Daoy (cell line): ENCODE results near the gene CD84. TPM values are rescaled to one million over a fixed set of nuclear protein-coding genes. Genes with fewer than 3 reads are reported as not detected.
"Not testable (repeated sequence)": the region's sequence is repeated elsewhere in the genome, so short reads cannot be mapped to it uniquely, and the experiment has no call there.

ENCODE experiments used
- DNase-seq: peaks from one replicate; pipeline ENCODE4 v3.0.0-alpha.2; 2015; ENCODE audit warnings: low read depth
- total RNA-seq: library from RNA; depleted of rRNA; stranded (reverse); fragments of >200 nt; shearing (Covaris generic); gene quantifications from 2 replicates; pipeline ENCODE4 v1.2.3, GENCODE V29; 2014; rRNA removed

CD84 gene, protein sequence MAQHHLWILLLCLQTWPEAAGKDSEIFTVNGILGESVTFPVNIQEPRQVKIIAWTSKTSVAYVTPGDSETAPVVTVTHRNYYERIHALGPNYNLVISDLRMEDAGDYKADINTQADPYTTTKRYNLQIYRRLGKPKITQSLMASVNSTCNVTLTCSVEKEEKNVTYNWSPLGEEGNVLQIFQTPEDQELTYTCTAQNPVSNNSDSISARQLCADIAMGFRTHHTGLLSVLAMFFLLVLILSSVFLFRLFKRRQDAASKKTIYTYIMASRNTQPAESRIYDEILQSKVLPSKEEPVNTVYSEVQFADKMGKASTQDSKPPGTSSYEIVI
- total RNA-seq, result not detected in 2 replicates

DNA sequence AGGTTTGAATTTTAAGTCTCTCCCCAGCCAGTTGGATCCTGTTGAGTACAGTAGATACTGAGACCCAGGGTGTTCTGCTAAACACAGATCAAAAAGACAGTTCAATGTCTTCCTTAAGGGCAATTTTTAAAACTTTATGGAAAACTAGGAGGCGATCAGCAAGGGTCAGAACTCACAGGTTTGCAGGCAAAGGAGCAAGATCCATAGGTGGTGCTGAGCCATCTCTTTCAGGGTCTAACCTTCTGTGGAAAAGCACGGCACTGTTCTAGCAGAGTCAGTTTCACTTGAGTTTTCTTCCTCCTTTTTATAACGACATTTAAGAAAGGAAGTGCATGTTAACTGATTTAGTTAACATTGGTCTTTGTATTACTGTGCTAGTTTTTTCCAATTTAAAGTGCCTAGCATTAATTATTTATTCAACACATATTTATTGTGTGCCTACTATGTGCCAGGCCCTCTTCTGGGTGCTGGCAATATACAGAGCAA, at the start of gene CD84:
Gene CD84, minus strand, starts transcription at position 281 of the 486 bp plus-strand sequence. Its CDS starts 59 bp downstream, at position 222.
- no peak for DNase-seq

DNA sequence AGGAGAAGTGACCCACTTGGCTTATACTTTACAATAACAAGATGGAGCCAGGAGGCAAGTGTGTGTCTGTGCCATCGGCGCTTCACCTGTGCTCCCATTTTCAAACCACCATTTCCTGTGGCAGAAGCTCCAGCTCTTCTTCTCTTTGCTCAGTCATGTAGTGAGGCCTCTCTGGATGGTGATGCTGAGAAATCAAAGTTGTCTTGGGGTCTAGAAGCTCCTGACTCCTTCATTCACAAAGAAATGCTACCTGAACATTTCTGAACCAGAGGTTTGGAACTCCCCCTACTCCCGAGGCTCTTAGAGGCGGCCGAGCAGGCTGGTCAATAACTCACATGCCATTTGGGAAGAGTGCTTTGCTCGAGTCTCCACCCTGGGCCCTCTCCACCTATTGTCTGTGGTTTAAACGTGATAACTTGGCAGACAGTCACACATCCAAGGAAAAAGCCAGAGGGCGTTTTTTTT, 49.5 kb upstream of the CD84 start:
- no peak for DNase-seq

DNA sequence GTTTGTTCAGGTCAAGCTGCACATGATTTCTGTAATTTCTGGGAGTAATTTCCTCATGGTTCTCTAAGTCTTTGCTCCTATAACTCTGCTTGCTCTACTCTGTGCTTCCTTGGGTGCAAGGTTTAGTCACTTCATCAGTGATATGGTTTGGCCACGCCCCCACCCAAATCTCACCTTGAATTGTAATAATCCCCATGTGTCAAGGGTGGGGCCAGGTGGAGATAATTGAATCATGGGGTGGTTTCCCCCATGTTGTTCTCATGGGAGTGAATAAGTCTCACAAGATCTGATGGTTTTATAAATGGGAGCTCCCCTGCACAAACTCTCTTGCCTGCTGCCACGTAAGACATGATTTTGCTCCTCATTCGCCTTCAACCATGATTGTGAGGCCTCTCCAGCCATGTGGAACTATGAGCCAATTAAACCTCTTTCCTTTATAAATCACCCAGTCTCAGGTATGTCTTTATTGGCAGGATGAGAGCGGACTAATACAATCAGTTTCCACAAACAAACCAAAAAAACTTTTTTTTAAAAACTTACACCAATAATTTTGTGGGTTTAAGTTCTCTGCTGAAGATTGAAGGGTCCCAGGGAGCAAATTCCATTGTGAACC, 48.5 kb upstream of the CD84 start:
- not testable (repeated sequence) for DNase-seq

DNA sequence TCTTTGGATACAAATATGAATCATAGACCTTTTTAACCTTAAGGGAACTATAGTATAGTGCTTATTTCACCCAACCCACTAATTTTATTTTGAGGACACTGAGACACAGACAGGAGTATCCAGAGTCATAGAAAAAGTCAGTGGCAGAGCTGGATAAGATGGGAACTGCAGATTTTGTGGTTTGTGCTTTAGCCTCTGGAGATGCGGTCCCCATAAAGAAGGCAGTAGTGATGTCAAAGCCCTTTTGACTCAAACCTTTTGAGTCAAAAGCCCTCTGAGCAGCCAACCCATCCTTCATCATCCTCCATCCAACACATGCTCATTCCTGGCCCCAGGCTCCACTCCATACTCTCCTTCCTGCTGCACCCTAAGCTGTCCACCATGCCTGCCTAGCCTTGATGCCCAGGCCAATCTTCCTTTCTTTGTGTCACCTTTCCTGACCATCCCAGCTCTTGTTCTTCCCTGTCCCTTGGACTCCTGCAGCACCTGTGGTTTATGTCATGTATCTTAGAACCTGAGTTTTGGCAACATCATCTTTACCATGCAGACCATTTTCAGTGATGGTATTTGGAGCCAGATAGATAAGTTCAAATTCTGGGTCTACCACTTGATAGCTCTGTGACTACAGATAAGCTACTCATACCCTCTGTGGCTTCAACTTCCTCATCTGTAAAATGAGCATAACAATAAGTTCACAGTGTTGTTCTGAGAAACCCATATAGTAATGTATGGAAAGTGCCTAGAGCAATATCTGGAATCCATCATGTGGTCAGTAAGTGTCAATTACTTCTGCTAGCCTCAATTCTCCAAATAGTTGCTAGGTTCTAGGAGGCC, 47.4 kb upstream of the CD84 start:
- no peak for DNase-seq

DNA sequence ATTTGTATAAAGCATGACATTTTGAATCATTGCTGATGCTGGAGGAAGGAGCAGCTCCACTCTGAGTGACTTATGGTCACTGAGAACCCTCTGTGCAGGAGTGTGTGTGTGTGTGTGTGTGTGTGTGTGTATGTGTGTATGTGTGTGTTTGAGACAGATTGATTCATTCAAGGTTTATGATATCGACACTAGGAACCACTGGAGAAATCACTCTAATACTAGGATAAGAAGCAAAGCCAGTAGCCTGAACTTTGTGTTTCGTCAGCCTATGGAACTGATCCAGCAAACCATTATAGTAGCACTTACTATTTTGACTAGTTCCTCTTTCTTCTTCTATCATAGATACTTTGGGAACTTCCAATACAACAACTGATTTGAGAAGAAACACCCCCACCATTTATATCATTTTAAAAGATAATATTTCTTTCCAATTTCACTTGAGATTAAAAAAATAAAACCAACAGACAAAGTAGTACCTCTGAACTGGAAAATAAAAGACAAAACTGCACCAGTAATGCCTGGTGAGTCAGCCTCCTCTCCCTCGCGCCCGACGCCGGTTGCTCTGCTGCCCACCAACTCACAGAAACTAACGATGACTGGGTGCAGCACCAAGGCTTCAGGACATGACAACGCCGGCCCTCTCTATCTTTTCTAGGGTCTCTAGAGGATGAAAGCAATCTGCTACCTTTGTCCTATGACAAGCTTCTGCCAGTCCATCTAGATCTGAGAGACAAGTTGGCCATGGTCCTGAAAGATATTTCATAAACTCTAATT, 46.6 kb upstream of the CD84 start:
- DNase-seq, result peak; percentile 46

DNA sequence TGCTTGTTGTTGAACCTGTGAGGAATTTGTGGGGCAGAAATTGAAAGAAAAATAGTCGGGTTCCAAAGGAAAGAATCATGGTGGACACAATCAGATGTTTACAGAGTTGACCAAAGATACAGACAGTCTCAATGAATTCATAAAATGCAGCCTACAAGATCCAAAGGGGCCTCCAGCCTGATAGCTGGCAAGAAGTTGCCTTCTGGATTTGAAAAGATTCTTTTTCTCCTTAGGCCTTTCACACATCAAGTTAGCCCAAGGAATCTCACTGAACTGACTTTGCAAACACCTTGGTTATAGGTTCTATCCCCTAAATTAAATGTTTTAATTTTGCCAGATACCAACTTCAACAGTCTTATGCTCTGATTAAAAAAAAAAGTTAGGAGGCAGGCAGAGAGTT, 46.0 kb upstream of the CD84 start:
- DNase-seq, result no peak

DNA sequence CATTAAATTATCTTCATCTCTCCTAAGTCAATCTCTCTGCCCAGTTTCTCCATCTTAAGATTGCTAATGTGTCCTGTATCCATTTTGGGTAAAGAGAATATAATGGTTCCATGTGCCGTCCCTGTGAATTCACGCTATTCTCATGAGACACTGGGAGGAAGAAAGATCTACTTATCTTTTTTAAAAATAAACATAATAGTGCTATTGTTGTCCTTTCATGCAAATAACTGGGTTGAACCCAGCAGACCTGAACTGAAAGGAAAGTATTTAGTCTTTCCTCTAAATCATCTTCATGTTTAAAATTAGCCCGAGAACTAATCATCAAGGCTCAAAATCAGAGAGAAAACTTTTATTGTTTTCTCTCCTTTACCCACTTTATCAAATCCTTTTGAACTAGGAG, 45.2 kb upstream of the CD84 start:
- no peak for DNase-seq

DNA sequence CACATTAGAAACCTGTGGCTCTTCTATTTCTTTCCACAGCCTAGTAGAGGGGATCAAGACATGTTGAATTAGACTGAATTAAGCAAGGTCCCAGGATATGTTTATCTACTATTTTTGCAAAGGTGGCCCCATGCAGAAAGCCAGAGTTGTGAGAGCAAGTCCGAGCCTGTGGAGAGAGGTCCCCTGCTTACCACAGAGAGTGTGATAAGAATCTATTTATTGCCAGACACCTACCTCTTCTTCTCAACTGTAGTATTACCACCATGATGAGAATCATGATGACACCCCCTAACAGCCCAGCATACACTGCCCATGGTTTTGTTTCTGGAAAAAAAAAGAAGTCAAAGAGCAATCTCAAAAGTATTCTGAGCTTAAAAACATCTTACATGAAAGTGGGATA, 44.6 kb upstream of the CD84 start:
- no peak for DNase-seq

DNA sequence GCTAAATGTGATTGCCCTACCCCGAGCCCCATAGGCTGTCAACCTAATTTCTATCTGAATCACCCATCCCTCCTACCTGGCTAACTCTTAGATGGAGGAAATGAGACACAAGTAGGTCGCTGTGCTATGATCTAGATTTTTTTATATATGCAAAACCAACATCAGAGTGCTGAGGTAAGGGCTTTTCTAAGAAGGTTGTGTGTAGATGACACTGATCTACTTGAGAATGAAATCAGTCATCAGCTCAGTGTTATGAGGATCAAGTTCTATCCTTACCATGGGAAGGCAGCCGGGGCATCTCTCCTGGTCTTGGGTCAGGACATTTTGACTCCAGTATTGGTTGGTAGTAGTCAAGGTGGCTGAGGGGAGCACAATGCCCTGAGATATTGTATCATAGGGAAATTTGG, 43.9 kb upstream of the CD84 start:
- no peak for DNase-seq

DNA sequence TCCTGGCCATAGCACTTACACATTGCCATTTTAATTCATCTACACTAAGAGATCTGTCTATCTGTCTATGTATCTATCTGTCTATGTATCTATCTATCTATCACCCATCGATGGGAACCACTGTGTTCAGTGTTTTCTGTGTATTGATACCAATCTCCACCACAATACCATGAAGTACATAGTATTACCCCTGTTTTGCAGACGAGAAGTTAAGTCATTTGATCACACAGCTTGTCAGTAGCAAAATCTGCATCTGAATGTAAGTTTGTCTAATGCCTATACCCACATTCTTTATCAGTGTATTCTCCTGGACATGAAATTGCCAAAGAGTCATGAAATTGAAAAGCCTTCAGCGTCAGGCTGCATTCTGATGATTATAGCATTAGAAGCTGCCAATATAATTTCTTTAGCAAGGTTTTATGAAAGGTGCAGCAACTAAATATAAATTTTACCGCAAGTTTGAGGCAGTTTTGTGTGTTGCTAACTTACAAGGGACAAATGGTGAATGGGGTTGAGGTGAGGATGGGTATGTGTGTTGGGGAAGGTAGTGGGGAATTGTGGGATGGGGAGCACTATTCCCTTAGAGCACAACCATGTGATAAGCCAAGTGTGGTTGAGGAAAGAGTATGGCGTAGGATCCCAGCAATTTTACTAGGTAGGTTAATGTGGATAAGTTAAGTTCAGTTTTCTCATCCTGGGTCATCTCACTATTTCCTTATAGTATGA, 43.4 kb upstream of the CD84 start:
- DNase-seq, result no peak

DNA sequence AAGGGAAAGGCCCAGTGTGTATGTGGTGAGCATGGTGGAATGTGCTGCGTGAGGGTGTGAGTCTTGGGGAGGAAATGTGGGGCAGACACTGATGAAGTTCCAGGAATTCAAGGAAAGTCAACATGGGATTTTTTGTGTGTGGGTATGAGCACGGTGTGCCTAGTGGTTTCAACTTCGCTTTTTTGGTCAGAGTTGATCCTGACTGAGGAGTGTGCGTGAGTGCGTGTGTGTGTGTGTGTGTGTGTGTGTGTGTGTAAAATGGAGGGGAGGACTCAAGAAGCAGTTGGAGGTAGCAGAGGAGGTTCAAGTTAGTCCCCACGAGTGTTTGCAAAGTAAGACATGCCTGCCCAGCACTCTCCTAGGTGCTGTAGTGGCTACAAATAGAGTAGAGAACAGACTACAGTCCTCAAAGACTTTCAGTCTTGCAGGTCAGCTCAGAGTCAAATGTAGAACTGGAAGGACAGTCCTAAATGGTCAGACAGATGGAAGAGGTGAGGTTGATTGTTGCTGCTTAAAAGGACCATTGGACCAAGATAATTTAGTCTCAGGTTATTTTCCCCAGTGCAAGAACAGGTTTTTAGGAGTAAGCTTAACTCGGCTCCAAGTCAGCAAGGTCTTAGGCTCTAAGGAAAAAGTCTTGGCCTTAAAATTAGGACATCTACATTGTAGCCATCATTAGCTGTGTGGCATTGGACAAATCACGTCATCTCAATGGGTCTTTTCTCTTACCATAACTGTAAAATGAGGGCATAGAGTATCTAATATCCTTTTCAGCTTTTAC, 42.5 kb upstream of the CD84 start:
- no peak for DNase-seq

DNA sequence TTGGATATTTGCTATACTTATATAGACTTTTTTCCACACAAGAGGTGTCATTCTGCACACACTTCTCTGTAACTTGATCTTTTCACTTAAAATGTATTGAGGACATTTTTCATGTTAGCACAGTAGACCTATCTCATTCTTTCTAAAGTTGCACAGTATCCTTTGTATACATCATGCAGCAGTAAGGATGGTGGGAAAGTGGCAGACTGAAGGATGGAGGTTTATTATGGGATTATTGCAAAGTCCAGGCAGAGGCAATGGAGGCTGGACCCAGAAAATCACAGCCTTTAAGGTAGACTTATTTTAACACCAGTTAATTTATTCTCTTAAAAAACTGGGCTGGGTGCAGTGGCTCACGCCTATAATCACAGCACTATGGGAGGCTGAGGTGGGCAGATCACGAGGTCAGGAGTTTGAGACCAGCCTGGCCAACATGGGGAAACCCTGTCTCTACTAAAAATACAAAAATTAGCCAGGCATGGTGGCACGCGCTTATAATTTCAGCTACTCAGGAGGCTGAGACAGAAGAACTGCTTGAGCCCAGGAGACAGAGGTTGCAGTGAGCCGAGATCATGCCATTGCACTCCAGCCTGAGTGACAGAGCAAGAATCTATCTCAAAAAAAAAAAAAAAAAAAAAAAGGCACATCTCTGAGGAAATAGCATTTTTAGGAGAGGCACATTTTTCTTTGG, 41.8 kb upstream of the CD84 start:
- DNase-seq, result no peak

DNA sequence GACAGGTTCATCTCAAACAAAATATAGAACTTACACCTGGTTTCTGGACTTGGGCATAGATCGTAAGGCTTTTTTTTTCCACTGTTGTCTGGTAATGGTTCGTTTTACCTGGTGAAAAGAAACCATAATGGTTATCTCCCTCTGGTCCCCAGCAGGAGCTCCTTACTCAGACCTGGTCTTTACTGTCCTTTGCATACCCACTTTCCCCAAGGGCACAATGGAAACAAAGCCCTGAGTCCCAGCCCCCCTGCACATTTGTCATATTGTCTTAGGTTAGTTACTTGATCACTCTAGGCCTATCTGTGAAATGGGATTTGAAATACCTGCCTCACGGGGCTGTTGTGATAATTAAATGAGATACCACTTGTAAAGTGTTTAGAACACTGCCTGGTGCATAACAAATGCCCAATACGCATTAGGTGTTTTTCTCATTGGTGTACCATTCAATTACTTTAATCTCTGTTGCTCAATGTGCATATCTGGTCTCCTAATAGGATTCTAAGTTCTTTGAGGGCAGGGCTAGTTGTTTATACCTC, 40.5 kb upstream of the CD84 start:
- no peak for DNase-seq

DNA sequence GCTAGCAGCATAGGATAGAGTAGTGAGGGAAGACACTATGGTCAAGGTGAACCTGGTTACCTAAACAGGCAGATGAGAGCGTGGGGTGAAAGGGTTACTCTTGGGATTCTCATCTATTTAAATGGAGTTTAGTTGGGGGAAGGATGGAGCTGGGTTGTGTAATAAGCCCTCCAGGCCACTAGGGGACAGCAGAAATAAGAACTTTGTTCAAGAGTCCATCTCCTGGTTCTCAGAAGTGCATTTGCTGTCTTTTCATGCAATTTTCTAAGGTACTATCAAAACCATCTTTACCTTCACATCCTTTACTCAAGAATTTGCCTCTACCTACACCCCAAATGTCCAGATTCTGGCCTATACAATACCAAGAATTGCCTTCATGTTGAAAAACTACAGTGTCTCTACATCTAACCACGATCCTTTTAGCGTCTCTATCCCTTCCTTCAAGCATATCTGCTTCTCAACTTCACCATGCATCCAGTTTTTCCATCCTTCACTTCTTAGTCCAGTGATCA, 39.5 kb upstream of the CD84 start:
- DNase-seq, result no peak

DNA sequence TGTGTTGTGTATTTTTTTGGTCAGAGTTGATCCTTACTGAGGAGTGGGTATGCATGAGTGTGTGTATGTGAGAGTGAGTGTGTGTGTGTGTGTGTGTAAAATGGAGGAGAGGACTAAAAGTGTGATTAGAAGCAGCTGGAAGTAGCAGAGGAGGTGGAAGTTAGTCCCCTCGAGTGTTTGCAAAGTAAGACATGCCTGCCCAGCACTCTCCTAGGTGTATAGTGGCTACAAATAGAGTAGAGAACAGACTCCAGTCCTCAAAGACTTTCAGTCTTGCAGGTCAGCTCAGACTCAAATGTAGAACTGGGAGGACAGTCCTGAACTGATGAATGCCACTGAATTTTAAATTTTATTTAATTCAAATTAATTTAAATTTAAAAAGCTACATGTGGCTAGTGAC, 39.0 kb upstream of the CD84 start:
- DNase-seq, result no peak

DNA sequence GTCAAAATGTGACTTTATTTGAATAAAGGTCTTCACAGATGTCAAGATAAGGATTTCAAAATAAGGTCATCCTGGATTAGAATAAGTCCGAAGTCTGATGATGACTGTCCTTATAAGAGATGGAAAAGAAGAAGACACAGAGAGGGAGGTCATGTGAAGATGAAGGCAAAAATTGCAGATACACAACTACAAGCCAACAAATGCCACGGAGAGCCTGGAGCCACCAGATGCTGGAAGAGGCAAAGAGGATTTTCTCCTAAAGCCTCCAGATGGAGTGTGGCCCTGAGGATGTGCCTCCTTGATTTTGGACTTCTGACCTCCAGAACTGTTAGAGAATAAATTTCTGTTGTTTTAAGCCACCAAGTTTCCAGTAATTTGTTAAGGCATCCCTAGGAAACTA, 36.4 kb upstream of the CD84 start:
- no peak for DNase-seq

DNA sequence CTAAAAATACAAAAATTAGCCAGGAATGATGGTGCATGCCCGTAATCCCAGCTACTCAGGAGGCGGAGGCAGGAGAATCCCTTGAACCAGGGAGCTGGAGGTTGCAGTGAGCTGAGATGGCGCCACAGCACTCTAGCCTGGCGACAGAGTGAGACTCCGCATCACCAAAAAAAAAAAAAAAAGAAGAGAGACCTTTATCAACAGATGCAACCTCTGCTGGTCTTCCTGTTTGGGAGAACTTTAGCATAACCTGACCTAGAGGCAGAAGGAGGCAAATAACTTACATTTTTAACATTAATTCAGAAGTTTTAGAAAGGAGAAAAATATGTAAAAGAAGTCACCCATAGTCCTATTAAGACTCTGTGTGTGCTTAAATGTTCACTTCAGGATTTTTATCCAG, 35.1 kb upstream of the CD84 start:
- DNase-seq, result no peak

DNA sequence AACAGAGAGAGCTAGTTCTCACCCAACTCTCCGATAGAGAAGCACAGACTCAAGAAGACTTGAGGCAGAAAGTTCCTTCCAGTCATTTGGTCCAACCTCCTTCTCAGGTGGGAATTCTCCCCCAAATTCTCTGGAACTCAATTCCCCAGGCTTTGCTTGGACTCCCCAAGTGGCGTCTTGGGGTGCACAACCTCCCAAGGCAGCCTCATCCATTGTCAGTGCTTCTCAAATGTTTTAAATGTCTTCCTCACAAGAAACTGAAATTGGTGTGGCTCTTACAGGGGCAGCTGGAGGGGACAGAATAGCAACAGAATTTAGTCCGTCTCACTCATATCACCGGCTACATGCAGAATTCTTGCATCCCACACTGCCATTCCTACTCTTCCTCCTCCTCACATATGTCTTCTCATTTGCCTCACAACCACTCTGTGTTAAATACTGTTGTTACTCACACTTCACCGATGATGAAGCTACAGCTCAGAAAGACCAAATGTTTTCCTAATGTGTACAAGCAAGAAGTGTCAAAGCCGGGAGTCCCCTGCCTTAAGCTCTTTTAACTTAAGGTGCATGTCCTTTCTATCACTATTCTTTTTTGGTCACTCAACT, 33.4 kb upstream of the CD84 start:
- no peak for DNase-seq
